Epithelial cell of esophagus (primary cell): ENCODE results near the gene WDFY2.

Source experiments
- DNase-seq: peaks from one replicate; pipeline ENCODE4 v3.0.0; 2010; ENCODE audit warnings: low read depth
- H3K4me3 ChIP-seq: 2 replicates; pipeline ENCODE4 v1.5.1; 2011; ENCODE audit warnings: mild to moderate bottlenecking, low read length, control low read depth
- TF ChIP-seq, protein P1 (sequence below): IDR thresholded peaks from 2 replicates; pipeline ENCODE4 v1.5.1; 2011; ENCODE audit warnings: low read depth, mild to moderate bottlenecking, low read length, control low read depth, inconsistent platforms; ENCODE audit not compliant: insufficient read depth; ENCODE audit errors: missing control alignments

WDFY2 gene

DNA sequence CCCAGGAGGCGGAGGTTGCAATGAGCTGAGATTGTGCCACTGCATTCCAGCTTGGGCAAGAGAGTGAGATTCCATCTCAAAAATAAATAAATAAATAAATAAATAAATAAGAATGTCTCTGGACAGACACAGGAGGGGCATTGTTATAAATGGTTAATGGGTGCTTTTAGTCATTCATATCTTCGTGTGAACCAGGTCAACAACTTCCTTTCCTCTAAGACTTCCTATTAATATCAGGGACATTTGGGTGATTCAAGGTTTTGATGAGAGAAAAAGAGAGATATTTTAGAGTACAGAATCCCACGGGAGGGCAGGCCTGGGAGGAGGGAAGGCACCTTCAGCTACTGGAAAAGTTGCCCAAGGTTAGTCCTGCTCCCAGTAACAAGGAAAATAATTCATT lies 195.8 kb downstream of the WDFY2 start:
- H3K4me3 ChIP-seq = no peak overlapping the region
- TF ChIP-seq, protein P1, sequence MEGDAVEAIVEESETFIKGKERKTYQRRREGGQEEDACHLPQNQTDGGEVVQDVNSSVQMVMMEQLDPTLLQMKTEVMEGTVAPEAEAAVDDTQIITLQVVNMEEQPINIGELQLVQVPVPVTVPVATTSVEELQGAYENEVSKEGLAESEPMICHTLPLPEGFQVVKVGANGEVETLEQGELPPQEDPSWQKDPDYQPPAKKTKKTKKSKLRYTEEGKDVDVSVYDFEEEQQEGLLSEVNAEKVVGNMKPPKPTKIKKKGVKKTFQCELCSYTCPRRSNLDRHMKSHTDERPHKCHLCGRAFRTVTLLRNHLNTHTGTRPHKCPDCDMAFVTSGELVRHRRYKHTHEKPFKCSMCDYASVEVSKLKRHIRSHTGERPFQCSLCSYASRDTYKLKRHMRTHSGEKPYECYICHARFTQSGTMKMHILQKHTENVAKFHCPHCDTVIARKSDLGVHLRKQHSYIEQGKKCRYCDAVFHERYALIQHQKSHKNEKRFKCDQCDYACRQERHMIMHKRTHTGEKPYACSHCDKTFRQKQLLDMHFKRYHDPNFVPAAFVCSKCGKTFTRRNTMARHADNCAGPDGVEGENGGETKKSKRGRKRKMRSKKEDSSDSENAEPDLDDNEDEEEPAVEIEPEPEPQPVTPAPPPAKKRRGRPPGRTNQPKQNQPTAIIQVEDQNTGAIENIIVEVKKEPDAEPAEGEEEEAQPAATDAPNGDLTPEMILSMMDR = no peak
- no peak for DNase-seq

DNA sequence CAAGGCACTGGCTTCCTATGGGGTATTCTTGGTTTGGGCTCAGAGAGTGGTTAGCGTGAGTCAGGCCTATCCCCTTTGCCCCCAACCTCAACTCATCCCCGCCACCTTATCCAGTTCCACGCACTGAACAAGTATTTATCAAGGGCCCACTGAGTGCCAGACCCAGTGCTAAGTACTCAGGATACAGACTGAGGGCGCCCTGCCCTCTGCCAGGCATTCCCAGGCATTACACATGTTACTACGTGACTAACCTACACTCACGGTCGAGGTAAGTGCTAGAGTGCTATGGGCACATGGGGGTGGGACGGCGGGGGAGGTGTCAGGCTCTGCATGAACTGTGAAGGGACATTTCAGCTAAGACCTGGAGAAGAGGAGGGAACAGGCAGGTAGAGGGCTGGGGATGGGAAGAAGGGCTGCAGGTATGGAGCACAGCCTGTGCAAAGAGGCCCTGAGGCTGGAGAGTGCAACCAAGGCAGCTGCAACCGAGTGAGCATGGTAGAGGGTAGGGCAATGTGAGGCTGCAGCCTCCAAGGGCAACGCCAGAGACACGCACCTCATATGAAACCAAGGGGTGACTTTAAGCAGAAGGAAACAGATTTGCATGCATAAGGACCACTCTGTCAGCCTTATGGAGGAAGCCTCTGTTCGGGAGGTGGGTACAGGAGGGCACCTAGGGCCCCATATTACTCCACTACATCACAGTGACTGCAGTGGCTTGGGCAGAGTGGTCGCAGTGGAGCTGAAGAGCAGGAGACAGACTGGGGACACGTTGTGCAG lies 197.2 kb downstream of the WDFY2 start:
- no peak overlapping the region for H3K4me3 ChIP-seq
- DNase-seq = peak; percentile 78
- TF ChIP-seq, protein P1 = peak; percentile 78

DNA sequence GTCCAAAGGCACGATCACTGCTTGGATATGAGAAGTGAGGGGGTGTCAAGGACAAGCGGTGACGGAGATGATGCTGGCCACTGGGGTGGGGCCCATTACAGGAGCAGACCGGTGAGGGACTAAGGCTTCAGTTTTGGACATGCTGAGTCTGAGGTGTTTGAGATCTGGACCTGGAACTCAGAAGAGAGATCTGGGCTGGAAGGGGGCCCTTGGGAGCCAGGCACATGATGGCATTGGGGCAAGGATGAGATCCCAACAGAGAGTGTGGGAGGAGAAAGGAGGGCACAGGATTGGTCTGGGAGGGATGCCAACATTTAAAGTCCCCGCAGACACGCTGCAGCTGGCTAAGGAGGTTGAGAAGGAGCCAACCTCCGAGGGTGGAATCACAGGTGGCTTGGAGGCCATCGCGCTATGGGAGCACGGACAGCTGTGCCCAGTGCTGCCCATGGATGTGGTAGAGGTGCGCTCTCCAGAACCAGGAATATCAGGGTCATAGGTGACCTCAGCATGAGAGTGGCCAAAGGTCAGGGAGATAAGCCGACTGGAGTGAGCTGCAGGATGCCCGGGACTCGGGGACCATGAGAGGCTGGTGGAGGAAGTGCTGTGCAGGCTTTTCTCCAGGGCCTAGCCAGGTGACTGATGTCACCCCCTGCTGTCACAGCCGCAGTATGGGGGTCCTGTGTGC lies 197.9 kb downstream of the WDFY2 start:
- H3K4me3 ChIP-seq = no peak overlapping the region

DNA sequence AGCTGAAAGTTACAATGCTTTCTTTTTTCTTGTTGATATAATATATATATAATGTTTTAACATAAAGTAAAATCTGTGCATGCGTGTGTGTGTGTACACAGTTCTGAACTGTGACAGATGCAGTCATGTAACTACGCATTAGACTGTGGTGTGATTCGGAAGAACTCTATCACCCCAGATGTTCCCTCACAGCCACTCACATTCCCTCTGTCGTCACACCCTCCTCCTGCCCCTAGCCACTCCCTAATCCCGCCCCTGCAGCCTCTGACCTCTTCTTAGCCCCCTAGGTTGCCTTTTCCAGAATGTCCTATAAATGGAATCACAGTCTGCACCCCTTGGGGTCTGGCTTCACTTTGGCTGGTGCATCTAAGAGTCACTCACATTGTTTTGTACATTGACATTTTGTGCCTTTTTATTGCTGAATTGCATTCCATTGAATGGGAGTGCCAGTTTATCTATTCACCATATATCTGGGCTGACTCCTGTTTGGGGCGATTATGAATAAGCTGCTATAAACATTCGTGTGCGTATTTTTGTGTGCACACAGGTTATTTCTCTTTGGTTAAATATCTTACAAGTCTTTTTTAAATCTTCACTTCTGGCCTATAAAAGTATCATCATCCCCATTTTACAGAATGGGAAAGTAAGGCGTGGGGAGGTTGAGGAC lies 199.3 kb downstream of the WDFY2 start:
- TF ChIP-seq, protein P1 = no peak
- DNase-seq = no peak
- no peak overlapping the region for H3K4me3 ChIP-seq

More for the DNA sequence above, 197.9 kb downstream of the WDFY2 start:
- DNase-seq = no peak
- TF ChIP-seq, protein P1 = no peak

DNA sequence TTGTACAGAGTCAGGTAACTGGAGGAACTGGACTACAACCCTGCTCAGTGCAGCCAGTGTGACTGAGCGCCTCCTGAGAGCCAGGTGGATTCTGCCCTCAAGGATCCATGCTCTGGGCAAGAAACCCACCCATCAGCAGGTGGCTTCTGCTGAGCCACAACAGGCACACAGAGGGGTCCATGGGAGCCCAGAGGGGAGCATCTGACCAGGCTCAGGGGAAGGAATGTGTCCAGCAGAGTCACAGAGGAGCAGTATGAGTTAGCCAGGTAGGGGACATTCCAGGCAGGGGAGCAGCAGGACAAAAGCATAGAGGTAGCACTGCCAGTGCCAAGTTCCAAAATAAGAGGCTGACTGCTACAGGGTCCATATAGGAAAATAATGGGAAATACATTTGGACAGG lies 199.8 kb downstream of the WDFY2 start:
- TF ChIP-seq, protein P1 = no peak
- no peak for DNase-seq
- H3K4me3 ChIP-seq = no peak overlapping the region

DNA sequence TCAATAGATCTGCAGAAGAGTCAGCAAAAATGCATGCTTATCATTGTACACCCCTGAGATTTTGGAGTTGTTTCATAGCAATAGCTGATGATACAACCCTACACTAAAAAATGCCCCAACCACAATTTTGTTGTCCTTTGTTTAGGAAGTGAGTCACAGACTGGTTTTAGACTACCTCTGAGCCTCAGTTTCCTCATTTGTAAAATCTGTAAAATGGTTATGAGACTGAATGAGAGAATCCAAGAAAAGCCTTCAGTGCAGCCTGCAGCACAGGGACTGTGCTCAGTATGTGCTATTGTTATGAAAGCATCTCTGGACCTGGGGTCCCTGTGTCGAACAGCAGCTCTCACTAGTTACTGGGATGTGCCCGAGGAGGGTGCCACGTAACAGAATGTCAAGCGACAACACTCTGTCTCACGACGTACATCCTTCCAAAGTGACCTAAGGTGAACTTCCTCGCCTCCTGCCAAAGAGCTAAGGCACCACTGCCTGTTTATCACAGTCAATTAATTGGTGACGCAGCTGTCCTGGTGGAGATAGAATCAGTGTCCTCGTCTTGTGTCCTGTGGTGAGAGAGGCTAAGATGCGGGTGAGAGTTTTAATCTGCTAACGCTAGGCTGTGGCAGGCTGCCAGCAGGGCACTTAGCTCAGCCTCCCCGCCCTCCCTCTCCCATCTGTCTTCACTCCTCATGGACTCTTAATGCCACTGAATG lies 201.6 kb downstream of the WDFY2 start:
- H3K4me3 ChIP-seq = no peak overlapping the region
- TF ChIP-seq, protein P1 = no peak
- DNase-seq = no peak
